HG02678 (cell line): ENCODE data around the gene BCCIP.

Experiments
- ATAC-seq: cut with Tn5 transposase; IDR thresholded peaks from one replicate; pipeline ENCODE4 v1.9.1; 2021; ENCODE audit warnings: mild to moderate bottlenecking, moderate library complexity; ENCODE audit not compliant: unreplicated experiment

BCCIP gene

DNA sequence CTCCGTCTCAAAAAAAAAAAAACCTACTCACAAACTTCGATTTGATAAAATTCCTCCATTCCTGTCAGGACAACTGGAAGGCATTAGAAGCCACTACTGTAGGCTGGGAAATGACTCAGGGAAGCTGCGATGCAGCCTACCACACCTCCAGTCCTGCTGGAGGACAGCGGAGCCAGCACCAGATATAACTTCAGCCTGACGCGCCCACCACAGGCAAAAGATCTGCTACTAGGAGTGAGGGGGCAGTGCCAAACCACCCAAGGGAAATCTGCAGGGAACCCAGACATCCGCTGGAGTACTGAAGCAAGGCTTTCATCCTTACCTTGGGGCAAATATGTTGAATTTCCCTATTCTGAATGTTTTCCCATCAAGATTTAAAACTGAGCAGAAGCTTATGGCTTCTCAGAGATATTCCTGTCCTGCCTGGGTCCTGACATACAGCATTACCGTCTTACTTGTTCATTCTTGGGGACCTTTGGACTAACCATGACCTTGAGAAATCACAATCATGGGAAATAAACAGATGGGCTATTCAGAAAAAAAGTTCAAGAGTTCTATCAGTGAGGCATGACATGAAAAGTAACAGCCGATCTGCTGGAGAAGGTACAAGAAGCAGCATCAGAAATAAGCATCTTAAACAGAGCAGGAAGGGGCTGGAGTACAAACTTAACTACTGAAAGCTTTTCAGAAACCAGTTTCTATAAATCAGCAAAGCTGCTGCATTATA lies 20.4 kb downstream of the BCCIP start:
- ATAC-seq = no peak

GRCh38 chr10:125844751-125845221 lies 21.4 kb downstream of the BCCIP start:
- ATAC-seq = no peak

- no peak for ATAC-seq
Measured at GRCh38 chr10:125845617-125846016, 22.3 kb downstream of the BCCIP start.

- peak; percentile 45 for ATAC-seq
Measured at GRCh38 chr10:125846894-125847293, 23.5 kb downstream of the BCCIP start.

DNA sequence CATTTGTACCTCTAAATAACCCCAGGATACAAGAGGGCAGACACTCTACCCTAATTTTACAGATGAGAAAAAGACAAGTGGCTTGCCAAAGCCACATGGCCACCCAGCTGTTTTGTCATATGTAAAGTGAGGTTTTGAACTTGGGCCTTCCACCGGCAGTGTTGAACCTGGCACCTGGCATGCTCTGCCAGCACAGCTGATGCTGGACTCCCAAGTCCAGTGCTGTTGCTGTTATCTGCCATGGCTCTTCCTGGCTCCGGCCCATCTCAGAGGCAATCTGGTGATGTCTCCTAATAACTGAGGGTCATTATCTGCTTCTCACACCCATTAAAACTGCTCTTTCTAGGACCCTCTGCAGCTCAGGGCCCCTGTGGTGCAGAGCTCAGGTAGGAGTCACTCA lies 25.0 kb downstream of the BCCIP start:
- ATAC-seq = no peak

- no peak for ATAC-seq
Measured at GRCh38 chr10:125848857-125849256, 25.5 kb downstream of the BCCIP start.

- no peak for ATAC-seq
Measured at GRCh38 chr10:125849448-125849847, 26.1 kb downstream of the BCCIP start.

DNA sequence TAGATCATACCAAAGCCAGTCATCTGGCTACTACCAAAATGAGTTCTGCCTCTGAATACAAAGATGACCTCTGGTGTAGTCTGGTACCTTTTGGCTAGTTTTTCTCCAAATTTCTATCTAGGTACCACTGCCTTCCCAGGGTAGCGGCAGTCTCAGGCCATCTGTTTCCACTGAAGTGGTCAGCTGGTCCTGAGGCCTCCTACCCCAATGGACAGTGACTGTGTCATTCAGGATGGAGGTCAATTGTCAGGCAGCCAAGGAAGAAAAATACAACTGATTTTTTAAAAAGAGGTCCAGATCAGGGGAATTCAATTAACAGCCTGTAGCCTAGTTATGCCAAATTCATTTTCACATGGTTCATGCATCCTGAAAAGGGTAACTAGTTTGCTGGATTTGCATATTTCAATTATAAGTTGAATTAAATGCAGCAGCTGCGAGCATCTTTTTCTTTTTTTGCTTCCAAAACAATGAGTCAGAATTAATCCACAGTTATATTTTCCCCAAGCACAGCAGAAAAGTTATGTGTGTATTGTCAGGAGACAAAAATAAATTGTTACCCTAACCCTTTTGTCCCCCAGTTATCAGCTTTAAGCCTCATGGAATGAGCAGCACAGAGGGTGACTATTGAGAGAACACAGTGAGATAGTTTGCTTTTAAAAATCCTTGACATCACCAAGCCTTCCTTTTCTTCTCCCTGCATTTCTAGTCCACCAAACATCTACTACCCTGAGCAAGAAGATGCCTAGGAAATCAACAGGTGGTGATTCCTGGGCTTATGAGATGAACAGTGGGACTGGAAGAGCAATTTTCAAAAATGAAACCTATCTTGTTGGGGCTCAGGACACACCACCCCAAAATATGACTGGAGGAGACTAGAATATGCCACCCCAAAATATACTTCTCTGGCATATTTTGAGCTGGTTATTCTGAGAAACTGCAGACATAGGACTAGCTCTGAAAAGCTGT lies 27.7 kb downstream of the BCCIP start:
- no peak for ATAC-seq

DNA sequence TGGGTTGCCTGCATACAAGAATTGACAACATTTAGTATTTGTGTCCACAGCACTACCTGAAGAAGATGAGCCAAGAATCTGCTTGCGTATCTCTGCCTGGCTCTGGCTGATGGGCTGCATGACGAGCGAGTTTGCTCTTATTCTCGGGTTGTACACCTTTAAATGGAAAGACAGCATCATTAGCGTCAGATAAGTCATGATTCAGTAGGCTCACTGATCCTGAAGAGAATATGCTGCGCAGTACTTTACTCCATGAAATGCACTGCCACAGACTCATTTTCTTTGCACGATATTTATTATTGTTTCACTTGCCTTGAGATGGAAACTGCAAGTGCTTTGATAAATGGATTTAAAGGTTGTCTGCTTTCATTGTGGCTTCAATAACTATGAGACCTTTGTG lies 29.1 kb downstream of the BCCIP start:
- ATAC-seq = no peak

GRCh38 chr10:125857185-125857760 lies 33.9 kb downstream of the BCCIP start:
- ATAC-seq = no peak

- ATAC-seq = no peak
Measured at GRCh38 chr10:125859128-125859817, 35.9 kb downstream of the BCCIP start.

GRCh38 chr10:125865120-125865519 lies 41.8 kb downstream of the BCCIP start:
- ATAC-seq = no peak

- ATAC-seq = no peak
Measured at GRCh38 chr10:125866421-125867029, 43.2 kb downstream of the BCCIP start.

DNA sequence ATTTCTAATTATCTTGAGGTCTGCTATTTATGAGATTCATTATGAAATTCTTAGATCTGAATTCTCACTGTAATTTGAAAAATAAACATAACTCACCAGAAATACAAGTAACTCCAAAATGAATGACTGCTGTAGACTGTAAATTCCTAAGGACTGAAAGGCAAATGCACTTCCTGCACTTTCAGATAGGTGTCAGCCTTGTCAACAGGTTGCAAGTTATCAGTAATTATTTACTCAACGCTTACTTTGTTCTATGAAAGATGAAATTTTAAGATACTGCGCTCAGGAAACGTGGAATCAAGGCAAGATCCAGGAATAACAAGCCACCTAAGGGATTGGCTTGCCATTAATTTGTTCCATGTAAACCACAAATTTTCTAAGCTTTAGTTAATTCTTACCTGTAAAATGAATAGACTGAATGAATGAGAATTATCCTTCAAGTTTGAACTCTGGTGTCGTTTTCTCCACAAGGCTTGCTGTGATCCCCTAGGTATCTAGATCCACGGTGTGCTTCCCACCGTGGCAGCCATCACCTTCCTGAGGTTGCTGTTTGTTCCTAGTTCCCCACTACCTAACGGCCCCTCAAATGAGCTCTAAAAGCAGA lies 45.1 kb downstream of the BCCIP start:
- peak; percentile 62 for ATAC-seq

GRCh38 chr10:125871338-125871737 lies 48.0 kb downstream of the BCCIP start:
- no peak for ATAC-seq

- ATAC-seq = no peak
Measured at GRCh38 chr10:125878957-125879835, 55.9 kb downstream of the BCCIP start.

DNA sequence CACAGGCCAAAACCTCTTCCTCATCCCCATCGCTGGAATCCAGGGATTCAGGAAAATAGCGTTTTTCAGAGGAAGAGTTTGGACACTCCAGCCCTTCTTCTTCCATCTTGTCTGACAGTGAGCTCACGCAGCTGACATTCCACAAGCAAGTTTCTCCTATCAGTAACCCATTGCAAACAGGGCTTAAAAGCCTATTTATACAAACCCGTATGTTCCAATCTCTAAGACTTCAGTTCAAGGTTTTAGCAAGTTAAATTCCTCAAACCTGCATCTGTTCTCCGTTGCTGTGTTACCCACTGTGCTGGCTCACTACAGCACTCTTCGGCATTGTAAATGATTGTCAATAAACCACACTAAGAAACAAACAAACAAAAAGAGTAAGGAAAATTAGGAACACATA lies 57.4 kb downstream of the BCCIP start:
- no peak for ATAC-seq

DNA sequence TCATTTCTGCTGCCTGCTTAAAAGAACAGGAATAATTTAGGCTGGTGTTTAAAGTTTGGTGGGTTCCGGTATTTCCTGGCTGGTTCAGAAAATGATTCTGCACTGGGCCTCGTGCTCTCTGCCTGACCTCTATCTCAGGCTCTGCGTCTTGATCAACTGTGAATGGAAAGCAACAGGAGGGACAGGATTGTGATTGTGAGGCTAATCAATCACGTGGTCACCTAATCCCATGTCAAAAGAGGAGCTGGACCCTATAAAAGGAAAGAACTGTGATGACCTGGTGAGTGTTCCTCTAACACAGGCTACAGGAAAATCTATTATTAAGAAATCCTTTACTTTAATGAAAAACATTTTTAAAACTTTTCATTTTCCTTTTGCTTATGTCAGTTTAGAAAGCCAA lies 57.8 kb downstream of the BCCIP start, which contains the start of gene DHX32:
Gene DHX32, minus strand, starts transcription at position 101 of the 400 bp plus-strand sequence. CDS start 468 bp downstream, outside the sequence.
- ATAC-seq = no peak

DNA sequence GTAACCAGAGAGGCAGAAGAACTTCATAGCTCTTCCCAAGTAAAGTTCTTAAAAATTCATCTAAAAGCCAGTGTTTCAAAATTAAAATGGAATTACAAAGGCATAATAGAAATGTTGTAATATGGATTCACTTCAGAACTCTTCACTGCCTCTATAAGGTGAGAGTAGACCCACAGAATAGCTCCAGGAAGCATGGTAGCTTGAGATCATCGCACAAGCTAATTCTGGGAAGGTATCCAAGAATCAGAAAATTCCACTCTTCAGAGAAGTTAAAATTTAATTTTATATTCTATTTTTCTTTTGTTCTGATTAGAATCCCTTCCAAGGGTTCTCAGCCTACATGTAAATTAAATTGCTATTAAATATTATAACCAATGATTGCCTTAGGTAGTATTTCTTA lies 59.2 kb downstream of the BCCIP start:
- no peak for ATAC-seq
